ENCODE data around the gene FYB1.

Gene FYB1

DNA sequence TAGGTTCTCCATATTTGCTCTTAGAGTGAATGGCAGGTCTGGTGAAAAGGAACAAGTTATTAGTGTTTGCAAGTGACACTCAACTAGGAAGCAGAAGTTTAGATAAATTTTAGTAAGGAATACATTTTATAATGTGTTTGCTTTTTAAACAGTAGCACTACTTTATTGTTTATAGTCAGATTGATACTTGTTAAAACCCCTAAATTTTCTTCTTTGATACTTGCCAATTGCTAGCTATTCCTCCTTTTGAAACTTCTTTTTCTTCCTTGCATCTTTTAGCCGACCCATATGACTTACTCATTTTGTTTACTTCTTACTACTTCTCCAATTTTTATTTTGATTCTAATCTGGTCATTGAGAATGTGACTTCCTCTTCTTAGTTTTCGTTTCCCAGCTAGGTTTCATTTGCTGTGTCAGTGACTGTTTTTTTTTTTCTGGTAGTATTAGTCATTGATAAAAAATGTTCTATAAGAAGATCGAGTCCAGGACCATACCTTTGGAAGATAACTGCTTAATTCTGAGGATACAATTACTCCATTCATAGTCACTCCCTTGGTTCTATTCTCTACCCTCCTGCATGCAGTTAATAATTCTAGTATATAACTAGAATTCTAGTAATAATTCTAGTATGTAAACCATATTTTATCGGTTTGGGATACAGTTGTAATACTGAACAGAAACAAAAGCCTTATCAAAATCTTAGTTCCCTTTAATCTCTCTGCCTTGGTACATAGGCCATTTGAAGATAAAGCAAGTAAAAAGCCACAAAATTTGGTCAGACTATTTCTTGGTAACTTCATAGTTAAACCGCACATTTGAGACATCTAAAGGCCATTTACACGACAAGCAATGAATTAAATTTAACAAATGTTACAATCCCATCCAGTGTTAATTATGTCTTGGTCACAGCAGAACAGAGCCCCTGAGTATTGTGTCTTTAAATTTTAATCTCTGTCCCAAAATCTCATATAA lies 142.3 kb downstream of the FYB1 start:
- no peak for DNase-seq

DNA sequence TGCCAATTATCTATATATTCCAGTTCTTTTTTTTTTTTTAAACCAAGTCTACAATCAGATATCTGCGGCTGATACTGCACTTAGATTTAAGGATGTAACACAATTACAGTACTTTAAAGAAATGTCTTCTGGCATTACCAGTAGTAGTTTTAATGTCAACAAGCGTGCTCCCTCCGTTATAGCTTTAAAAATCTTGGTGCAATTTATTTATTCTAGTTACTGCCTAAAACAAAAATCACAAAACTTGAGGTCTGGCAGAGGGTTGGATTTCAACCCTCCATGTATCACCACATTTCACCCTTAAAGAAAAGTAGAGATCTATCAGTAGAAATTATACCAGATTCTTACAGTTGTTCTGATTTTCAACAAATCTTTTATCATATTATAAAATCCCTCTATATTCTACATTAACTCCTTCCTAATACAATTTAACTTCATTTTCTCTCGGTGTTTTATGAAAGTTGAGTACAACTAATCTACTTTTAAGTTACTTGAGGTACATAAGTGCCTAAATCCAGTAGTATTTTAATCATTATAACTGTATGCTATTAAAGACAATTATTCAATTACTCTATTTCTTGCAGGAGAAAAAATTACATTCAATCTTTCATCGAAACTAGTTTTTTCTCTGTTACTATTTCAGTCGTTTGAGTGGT lies 143.1 kb downstream of the FYB1 start:
- DNase-seq: no peak

DNA sequence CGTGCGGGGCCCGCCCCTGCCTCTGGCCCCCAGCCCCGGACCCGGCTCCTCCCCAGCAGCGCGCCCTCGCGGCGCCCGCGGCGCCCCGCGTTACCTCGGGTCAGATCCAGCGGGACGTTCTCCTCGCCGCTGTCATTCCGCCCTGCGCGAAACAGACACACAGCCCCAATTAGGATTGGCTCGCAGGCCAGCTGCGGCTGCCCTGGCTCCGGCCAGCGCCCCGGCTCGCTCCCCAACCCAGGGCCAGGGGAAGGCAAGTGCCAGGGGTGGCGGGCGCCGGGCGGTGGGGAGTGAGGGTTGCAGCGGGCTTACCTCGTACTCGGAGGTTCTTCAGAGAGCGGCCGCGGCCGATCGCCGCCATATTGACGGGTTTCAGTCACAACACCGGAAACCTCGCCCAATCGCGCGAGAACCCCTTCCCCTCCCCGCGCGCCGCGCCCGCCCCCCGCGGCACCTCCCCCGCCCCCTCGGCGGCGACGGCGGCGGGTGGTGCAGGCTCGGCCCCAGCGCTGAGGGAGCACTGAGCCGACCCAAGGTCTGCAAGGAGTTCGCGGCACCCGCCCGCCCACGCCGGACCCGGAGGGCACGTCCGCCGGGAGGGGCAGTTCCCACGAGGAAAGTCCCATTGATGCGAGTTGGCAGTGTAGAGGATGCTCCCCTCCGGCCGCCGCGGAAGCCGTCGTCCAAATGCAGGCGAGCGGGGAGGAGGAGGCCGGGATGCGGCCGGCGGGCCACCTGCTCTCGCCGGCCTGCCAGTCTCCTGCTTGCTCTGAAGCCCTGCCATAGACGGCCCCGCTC lies 145.1 kb downstream of the FYB1 start, which contains the start of gene RICTOR:
Gene RICTOR (minus strand): TSS at position 383 of the 798 bp plus-strand sequence. CDS start 22 bp downstream, at position 361.
- DNase-seq: peak; percentile 87

DNA sequence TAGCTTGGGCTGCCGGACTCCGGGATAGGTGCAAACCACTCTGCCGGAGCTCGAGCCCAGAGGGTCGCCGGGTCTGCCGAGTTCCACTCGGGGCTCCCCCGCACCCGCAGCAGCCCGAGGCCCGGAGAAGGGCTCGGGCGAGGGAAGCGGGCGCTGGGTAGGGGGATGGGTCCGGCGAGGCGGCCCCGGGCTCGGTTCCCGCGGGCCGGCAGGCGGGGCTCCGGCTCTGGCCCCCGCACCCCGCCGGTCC lies 145.7 kb downstream of the FYB1 start:
- no peak for DNase-seq

DNA sequence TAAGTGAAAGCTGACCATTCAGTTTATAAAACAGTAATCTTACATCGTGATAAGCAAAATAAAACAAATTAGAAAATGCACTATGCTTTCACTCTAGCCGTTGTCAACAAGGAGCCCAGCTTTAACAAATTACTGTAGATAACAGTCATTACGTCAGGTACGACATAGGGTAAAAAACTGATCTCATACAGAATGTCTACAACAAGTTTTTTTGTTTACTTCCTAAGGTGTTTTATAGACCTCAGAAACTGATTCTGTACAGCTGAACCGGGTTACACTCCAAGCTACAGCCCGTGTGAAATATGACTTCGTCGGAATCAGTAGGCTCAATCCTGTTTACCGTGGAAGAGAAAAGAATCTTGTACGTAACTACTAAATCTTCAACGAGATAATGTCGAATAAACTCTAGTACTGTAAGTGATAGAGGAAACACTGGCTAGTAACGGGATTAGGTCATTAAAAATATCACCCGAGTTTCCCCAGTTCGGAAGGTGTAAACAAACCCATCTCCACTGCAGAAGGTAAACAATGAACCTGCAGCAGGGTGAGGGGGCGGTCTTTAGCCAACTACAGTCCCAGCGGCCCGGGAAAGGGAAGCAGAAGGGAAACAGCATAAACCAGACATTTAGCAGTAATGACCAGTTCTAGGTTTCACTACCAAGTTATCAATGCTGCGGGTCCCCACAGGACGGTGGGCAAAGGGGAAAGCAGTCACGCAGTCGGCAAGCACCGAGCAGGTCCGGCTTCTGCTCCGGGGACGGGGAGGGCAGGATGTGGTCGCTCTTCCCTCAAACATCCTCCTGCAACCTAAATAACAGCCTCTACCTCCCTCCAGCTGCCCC lies 146.2 kb downstream of the FYB1 start:
- DNase-seq: peak; percentile 22

DNA sequence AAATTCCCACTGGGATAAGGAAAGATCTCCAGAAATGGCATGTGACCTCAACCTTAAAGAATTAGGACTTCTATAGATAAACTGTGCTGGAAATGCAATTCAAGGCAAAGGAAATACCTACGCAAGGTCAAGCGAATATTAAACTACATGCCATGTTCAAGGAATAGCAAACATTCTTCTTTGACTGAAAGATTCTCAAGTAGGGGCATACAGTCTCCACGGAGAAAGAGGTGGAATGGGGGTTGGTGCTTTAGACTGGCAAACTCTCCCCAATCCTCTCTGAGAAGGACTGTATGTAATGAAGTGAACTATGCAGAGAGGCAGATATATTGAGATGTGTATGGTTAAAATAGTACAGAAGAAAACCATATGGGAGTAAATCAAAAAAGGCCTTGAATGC lies 151.3 kb downstream of the FYB1 start:
- DNase-seq: no peak

DNA sequence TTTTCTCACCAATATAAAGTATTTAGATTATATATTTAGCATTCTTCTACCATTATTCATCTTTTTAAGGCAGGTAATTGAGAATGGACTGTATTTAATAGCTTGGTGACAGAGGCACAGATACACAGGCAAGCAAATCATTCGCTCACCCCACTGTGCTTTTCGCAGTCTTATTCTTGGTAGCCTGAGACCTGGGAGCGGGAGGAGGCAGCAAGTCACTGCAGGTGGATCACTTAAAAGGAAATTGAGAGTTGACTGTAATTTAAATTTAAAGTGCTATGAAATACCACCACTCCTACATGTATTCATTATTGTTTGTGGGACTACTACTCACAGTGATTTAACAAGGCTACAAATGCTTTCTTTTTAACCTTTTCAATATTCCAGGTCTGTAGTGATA lies 154.9 kb downstream of the FYB1 start:
- no peak for DNase-seq

DNA sequence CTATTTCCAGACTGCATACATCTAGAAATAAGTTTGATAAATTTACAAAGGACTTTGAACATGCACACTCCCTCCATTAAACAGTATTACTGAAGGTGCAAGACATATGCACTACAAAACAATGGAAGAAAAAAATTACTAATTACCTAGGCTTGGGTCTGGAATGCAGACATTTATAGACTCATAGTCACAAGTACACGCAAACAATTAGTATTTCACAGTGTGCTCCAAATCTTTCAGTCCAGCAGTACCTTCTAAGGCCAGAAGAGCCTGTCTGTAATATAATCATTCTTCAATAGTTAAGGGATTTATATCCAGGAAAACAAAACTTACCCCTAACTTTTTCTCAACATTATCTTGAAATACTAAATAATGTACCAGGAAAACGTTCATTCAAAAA lies 156.3 kb downstream of the FYB1 start:
- DNase-seq: no peak

DNA sequence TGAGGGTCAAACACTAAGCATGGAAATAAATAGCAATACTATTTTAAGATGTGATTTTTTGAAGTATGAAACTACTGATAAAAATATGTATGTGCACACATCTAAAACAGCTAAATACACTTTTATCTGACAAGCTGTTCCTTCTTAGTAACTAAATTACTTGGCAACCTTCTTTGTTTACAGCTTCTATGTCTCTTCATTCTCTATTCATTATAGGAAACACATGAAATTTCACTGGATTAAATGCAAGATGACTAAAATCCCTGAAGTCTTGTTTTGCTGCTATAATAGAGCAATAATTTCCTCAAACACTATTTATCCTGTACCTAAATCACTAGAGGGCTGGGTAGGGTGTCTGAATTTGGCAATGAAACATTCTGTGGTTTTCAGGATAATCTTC lies 156.8 kb downstream of the FYB1 start:
- DNase-seq: no peak

DNA sequence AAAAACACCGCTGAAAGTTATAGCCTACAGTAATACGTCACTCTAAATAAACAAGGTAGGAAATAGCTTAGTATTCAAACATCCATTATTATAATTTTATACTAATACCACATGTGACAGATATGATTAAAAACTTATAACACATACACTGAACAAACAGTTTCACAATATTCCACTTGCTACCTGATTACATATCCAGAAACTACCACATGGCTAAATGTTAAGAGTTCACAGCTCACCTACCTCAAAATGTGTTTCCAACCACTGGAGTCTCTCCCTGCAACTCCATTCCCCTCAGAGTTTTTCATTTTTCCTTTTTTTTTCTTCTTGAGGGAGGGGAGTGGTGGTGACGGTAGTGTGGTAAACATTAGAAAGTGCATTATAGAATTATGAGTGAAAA lies 157.3 kb downstream of the FYB1 start:
- DNase-seq: no peak

DNA sequence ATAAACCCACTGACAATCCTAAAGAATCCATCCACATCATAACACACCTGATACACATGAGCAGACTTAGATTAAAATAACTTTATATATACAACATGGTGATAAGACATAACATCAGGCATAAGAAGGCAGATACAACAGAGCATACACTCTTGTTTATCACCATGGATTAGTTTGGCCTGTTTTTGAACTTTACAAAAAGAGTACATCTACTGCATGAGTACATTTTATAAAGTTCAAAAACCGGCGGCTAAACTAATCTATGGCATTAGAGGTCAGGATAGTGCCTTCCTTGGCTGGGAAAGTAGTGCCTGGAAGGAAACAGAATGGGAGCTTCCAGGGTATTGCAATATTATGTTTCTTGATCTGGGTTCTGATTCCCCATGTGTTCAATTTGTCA lies 160.3 kb downstream of the FYB1 start:
- no peak for DNase-seq

DNA sequence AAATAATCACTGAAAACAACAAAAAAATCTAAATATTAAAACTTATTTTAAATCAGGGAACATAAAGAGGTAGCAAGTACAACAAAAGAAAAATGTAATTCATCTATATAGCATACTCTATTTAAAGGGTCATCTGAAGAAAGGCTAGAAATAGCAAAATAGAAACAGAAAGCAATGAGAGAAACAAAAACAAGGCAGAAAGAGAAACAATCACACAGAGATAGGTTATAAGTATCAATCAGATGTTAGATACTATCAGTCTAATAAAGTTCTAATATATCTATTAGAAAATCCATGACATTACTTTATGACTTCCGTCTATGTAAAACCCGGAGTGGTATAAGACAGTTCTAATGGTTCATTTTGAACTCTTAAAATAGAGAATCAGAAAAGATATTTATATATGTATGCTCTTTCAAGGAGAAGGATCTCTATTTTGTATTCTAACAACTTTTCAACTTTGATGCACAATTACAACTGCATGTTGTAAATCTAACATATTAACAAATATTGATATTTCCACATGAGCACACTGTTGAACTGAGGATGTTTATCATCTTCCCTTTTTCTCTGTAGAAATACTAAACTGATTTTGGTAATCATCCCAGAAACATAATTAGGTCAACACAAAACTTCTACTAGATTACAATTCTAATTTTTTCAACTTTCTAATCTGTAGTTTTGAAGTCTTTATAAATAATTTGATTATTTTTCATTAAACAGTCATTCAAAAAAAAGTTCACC lies 161.0 kb downstream of the FYB1 start:
- DNase-seq: no peak

DNA sequence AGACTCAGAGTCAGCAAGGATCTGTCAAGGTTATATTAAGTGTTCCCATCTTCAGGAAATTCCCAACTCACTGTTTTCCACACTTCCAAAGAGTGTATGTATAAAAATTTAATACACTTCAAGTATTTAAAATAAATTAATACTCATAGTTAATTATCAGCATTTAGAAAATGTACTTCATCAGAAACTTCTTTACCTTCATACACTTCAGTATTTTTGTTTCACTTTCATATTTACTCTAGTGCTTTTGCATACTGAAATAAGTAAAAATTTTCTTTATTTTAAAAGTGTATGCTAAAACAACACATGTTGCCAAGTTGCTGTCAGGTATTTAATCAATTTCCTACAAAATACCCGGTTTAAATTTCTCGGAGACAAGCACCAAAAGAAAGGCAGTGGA lies 161.6 kb downstream of the FYB1 start:
- no peak for DNase-seq

DNA sequence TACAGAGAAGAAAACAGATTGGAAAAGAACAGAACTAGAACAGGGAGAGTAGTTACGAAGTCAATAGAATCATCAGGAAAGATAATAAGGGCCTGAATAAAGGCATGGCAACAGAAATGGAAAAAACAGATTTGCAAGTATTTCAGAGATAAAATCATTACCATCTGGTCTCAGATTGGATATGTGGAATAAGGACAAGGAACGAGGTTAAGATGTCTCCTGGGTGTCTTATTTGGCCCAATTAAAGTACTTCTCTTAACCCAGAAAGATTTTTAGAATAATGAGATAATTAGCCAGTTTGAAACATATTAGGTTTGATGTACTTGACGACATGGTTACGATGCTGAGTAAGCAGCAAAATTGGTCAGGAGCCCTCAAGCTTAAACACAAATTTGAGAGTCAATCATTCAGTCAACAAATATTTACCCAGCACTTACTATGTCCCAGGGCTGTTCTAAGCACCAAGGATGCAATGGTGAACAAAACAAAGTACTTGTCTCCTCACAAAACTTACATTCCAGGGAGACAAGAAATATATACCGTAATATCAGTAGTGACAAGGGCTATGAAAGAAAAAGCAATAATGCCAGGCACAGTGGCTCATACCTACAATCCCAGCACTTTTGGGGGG lies 163.5 kb downstream of the FYB1 start:
- no peak for DNase-seq

All from activated CD4-positive, alpha-beta T cell treated with anti-CD3 and anti-CD28 coated beads for 1 hour (primary cell).